KMS-11 (cell line): Measurements from ENCODE around the gene GCLC.

Experiments
- H2AFZ ChIP-seq: fragments of 200-600 bp; sonication (generic); 2 replicates; pipeline ENCODE4 v1.6.1; 2016; ENCODE audit warnings: antibody characterized with exemption, mixed run types, low read depth
- H3K27ac ChIP-seq: fragments of 200-600 bp; sonication (generic); 2 replicates; pipeline ENCODE4 v1.6.1; 2016; ENCODE audit warnings: mild to moderate bottlenecking, mixed run types
- H3K27me3 ChIP-seq: fragments of 200-600 bp; sonication (generic); 2 replicates; pipeline ENCODE4 v1.6.1; 2017; ENCODE audit warnings: mild to moderate bottlenecking, low read depth, mixed run types, moderate library complexity; ENCODE audit not compliant: insufficient read depth
- H3K36me3 ChIP-seq: fragments of 200-600 bp; sonication (generic); 2 replicates; pipeline ENCODE4 v1.6.1; 2017; ENCODE audit warnings: mild to moderate bottlenecking, mixed run types; ENCODE audit not compliant: insufficient read depth
- H3K4me1 ChIP-seq: fragments of 200-600 bp; sonication (generic); 2 replicates; pipeline ENCODE4 v1.6.1; 2016; ENCODE audit warnings: mild to moderate bottlenecking, low read depth, mixed run types; ENCODE audit not compliant: poor library complexity, severe bottlenecking
- H3K4me2 ChIP-seq: fragments of 200-600 bp; sonication (generic); 2 replicates; pipeline ENCODE4 v1.7.0; 2016; ENCODE audit warnings: mild to moderate bottlenecking, mixed run types
- H3K4me3 ChIP-seq: fragments of 200-600 bp; sonication (generic); IDR thresholded peaks from 2 replicates; pipeline ENCODE4 v1.6.1; 2017; ENCODE audit warnings: low read depth, low read length, mixed read lengths; ENCODE audit not compliant: insufficient read depth
- H3K79me2 ChIP-seq: fragments of 200-600 bp; sonication (generic); 2 replicates; pipeline ENCODE4 v1.6.1; 2016; ENCODE audit warnings: low read depth, mixed run types; ENCODE audit not compliant: insufficient read depth
- H3K9ac ChIP-seq: fragments of 200-600 bp; sonication (generic); 2 replicates; pipeline ENCODE4 v1.6.1; 2016; ENCODE audit warnings: mild to moderate bottlenecking, mixed run types
- H4K20me1 ChIP-seq: fragments of 200-600 bp; sonication (generic); 2 replicates; pipeline ENCODE4 v1.6.1; 2016; ENCODE audit warnings: mild to moderate bottlenecking, mixed run types; ENCODE audit not compliant: insufficient read depth
- CTCF ChIP-seq: fragments of 200-600 bp; sonication (generic); conservative IDR thresholded peaks from 2 replicates; pipeline ENCODE4 v1.6.1; 2017; ENCODE audit warnings: low read depth, mild to moderate bottlenecking, antibody characterized with exemption, low read length, moderate library complexity, mixed read lengths

Gene GCLC

DNA sequence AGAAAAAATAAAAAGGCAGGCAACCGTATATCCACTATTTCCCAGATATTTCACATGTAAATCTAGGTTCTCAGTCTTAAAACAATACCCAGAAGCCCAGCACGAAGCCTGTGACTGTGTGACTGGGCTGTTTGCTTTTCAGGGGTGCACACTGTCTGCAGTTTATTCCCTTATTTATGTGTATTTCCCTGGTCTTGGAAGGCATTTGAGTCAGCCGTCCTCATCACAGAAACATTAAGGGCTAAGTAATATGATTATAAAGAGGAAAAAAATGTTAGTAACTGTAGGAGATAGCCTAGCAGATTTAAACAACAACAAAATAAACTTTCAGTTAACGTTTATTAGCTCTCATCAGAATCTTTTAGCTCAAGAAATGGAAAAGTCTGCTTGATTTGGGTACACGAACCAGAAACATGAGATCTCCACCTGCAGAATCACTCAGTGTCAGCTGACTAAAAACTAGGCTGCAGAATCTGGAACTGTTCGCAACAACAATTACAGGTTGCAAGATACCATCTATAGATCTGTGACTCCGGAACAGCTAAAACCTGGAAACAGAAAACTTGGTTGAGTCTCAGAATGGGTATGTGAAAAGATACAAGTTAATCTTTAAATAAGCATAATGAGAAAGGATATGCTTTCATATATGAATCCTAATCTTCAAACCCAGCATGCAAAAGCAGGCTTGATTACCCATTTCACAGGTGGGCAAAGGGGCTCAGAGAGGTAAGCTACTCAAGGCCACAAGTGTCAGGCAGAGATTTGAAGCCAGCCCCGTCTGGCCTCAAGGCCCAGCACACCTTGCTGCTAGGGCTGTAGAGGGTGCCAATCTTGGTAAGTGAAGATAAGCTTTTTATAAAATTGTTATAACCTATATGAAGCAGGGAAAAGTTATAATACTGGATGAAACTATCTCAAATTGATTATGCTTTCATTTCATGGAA, 21.1 kb downstream of the GCLC start:
- H3K4me1 ChIP-seq: no peaks in the 10 kb centered on the region

DNA sequence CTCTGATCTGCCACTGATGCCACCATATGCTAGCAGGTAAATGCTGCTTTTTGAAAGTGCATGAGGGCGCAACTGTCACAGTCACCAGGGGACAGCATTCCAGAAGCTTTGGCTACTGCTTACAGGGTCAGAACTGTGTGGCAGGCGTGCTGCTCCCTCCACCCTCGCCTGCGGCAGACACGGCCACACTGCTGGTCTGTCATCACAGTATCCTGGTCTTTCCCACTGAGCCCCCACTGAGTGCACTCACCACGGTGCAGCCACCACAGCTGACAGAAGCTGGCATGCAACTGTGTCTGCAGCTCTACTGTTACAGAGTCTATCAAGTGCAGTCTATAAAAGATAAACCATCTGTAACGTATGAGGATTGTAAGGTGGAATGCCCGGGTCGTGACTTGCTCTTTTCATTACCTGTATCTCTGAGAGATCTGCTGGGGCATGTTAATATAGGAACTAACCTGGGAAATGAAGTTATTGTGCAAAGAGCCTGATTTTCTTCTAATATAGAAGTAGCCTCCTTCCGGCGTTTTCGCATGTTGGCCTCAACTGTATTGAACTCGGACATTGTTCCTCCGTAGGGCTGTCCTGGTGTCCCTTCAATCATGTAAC, 24.5 kb downstream of the GCLC start:
- no peaks in the 10 kb centered on the region for H3K4me1 ChIP-seq
- H4K20me1 ChIP-seq: no peaks in the 10 kb centered on the region
- no peak overlapping the region for H3K4me2 ChIP-seq
- no peak for TF ChIP-seq CTCF
- H3K4me3 ChIP-seq: no peak overlapping the region
- H3K9ac ChIP-seq: no peak overlapping the region
- no peaks in the 10 kb centered on the region for H3K36me3 ChIP-seq
- no peaks in the 10 kb centered on the region for H3K79me2 ChIP-seq
- H2AFZ ChIP-seq: no peak overlapping the region
- H3K27me3 ChIP-seq: no peaks in the 10 kb centered on the region
- H3K27ac ChIP-seq: no peak overlapping the region

More for the DNA sequence above, 21.1 kb downstream of the GCLC start:
- no peak overlapping the region for H3K4me2 ChIP-seq
- no peak overlapping the region for H3K4me3 ChIP-seq
- no peaks in the 10 kb centered on the region for H3K27me3 ChIP-seq
- H3K9ac ChIP-seq: no peak overlapping the region
- peaks cover 11% of the 10 kb centered on the region; the same call in 1 of the 2 replicates for H3K79me2 ChIP-seq
- no peak for TF ChIP-seq CTCF
- no peaks in the 10 kb centered on the region for H3K36me3 ChIP-seq
- no peak overlapping the region for H3K27ac ChIP-seq
- no peaks in the 10 kb centered on the region for H4K20me1 ChIP-seq
- H2AFZ ChIP-seq: no peak overlapping the region

DNA sequence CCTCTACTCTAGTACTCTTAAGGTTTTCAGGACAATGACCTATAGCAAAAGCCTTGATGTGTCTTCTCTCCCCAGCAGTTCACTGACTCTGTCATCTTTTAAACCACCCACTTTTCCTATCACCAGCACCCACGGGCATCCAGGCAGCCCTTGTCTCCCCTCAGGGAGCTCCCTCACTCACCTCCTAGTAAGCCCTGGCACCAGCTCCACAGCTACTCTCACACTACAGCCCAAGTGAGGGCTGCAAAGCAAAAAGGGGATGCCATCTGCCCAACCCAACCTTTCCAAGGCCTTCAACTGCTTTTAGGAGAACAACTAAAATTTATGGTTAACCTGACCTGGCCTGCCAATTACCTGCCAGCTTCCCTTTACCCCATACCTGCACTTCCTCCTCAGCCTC, 26.0 kb downstream of the GCLC start:
- no peak overlapping the region for H3K4me2 ChIP-seq

DNA sequence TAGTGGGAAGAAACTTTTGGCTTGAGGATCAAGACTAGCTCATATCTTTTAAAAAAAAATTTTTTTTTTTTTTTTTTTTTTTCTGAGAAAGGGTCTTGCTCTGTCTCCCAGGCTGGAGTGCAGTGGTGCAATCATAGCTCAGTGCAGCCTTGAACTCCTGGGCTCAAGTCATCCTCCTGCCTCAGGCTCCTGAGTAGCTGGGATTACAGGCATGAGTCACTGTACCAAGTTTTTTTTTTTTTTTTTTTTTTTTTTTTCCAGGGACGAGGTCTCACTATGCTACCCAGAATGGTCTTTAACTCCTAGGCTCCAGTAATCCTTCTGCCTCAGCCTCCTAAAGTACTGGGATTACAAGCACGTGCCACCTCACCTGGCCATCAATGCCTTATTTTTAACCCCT, 27.9 kb downstream of the GCLC start:
- H3K27ac ChIP-seq: no peak overlapping the region
- no peak overlapping the region for H3K9ac ChIP-seq
- no peaks in the 10 kb centered on the region for H3K79me2 ChIP-seq
- no peaks in the 10 kb centered on the region for H3K4me1 ChIP-seq
- H3K4me2 ChIP-seq: no peak overlapping the region
- H3K36me3 ChIP-seq: no peaks in the 10 kb centered on the region; the same call in 1 of the 2 replicates
- TF ChIP-seq CTCF: no peak
- H2AFZ ChIP-seq: no peak overlapping the region
- no peaks in the 10 kb centered on the region for H4K20me1 ChIP-seq
- no peak overlapping the region for H3K4me3 ChIP-seq
- no peaks in the 10 kb centered on the region for H3K27me3 ChIP-seq

More for the DNA sequence above, 26.0 kb downstream of the GCLC start:
- H3K27me3 ChIP-seq: no peaks in the 10 kb centered on the region
- no peak for TF ChIP-seq CTCF
- no peak overlapping the region for H3K9ac ChIP-seq
- H2AFZ ChIP-seq: no peak overlapping the region
- no peak overlapping the region for H3K27ac ChIP-seq
- H3K4me3 ChIP-seq: no peak overlapping the region
- H3K36me3 ChIP-seq: no peaks in the 10 kb centered on the region
- no peaks in the 10 kb centered on the region for H3K4me1 ChIP-seq
- no peaks in the 10 kb centered on the region for H4K20me1 ChIP-seq
- no peaks in the 10 kb centered on the region for H3K79me2 ChIP-seq
